NCI-H187 treated with DMSO at 0.1 percent for 48 hours (cell line): ENCODE data around the gene GSE1.

Source experiments
- DNase-seq: peaks from one replicate; lab custom pipeline; 2025; lab: John Stamatoyannopoulos, UW

The GSE1 gene

DNA sequence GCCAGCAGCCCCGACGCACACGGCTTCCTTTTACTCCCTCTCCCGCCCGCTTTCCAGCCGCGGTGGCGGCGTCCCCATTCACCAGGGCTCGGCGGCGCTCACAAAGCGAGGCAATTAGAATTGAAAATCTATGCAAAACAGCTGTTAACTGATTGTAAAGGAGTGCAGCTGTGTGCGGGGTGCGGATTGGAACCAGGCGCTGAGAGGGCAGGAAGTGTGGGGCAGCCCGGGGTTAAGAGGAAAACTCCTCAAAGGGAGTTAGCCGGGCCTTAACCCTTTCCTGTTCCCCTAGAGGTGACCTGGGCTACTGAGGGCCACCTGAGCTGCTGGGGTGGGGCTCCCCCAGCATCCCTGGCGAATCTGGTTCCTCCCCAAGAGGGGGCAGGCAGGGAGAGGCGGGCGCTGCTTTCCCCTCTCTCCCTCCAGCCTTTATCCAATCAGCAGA, 5.8 kb upstream of the GSE1 start:
- no peak for DNase-seq

DNA sequence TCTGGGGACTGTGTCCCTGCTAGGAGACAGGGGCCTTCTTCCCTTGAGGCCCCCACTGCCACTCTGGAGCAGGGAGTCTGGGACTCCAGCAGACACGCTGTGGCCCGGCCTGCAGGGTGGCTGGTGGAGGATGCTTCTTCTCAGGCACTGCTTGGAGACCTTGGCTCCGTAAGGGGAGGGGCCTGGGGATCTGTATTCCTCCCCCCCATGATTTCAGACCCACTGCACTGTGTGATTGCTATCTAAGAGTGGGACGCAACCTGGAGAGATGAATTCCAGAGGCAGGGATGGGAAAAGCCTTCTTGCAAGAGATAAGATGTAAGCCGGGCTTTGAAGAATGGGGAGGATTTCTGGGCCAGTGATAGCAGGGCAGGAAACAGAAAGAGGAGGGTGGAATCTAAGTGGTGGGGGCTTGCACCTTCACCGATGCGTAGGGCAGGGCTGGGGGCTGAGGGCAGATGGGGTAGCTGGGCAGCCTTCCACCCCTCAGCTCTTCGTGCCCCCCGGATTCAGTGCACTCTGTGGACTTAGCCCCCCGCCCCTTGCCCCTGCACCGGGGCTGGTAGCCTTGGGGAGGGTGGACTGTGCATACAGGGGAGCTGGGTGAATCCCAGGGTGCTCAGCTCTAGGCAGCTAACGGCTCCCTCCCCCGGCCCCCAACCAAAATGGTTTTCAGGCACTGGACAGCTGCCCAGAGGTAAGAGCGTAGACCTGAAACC, 5.2 kb upstream of the GSE1 start:
- DNase-seq: no peak

DNA sequence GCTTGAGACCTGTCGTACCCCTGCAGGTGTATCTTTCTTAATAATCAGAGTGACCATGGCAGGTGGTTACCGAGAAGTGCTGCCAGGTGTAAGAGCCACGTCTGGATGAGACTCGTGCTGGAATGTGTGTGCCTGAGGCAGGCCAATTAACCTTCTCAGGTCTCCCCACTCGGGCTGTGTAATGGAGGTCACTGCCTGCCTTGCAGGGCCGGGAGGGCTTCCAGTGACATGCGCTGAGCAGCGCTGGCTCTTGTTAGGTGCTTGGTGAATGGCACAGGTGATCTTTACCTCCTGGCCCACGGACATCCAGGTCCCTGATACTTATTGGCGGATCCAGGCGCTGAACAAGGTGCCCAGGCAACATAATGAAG, 4.6 kb upstream of the GSE1 start:
- DNase-seq: no peak

DNA sequence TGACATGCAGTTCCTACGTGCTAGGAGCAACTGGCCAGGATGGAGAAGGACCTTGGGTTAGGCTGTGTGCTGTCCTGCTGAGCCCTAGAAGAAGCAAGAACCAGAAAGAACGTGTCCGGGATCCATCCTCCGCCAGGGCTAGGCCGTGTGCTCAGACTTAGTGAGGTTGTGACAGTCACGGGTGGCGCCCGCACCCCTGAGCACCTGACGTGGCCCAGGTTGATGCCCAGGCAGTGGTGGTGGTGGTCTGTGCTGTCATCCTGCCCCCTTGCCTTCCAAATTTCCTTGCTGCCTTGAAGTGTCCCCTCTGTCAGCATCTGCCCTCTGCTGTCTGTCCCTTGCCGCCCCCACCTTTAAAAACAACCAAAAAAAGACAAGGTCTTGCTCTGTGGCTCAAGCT, 4.2 kb upstream of the GSE1 start:
- DNase-seq: no peak

DNA sequence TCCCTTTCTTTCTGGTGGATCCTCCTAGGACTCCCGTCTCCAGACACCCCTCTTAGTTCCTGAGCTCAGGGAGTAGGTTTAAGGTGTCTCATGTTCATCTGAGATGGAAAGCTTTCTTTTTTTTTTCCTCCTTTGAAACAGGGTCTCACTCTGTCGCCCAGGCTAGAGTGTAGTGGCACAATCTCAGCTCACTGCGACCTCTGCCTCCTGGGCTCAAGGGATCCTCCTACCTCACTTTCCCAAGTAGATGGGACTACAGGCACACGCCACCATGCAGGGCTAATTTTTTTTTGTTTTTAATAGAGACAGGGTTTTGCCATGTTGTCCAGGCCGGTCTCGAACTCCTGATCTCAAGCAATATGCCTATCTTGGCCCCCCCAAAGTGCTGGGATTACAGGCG, 3.6 kb upstream of the GSE1 start:
- DNase-seq: no peak

DNA sequence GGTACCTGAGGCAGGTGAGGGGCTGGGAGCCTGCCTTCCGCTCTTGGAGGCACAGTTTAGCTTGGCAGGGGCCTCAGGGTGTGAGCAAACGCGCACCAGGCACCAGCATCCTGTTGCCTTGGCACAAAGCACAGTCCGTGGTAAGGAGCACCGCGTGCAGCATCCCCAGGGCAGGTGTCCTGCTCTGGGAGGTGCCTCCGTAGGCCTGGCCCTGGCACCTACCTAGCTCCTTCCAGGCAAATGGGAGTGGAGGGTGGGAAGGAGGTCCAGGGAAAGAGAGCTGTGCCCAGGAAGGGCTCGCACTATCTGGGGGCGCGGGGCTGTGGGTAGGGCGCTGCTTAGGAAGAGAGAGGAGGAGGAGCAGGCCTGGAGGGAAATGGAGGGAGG, 3.1 kb upstream of the GSE1 start:
- DNase-seq: no peak

DNA sequence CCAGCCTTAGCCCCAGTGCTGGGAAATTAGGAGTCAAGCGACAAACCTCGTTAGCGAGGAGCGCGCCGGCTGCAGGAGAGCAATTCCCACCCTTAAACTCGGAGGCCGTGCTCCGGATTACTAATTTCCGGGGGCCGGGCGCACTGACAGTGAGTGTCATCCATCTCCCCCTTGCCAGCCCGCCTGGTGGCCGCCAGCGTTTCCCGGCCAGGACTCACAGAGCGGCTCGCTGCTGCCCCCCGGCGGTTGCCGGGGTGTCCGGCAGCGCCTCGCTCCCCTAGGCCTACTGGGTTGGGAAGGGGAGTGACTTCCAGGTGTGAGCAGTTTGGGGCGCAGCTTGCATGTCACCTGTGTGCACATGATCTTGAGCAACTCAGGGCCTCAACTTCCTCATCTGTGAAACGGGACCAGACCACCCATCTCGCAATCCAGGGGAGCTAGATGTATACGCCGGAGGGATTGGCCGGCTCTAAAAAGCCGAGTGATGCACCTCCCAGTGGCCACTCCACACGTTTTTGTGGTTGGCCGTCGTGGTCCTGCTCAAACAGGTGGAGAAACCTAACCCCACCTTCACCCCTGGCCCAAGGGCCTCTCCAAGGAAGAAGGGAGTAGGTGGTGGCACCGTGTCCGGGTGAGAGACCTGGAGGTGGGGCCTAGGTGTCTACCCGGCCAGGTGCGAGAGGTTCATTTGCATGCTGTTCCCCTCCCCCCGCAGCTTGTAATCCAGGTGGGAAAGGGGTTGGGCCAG, 2.5 kb upstream of the GSE1 start:
- no peak for DNase-seq

DNA sequence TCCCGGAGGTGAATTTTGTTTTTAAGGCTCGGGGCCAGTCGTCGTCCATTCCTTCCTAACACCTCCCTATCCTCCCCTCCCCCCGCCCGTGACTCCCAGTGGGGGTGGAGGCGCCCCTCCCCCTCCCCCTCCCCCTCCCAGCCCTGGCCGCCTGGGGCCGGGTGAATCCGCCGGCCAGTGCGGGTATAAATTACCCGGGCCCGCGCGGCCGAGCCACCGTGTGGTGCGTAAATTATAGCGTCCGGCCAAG, 2.0 kb upstream of the GSE1 start:
- DNase-seq: no peak

DNA sequence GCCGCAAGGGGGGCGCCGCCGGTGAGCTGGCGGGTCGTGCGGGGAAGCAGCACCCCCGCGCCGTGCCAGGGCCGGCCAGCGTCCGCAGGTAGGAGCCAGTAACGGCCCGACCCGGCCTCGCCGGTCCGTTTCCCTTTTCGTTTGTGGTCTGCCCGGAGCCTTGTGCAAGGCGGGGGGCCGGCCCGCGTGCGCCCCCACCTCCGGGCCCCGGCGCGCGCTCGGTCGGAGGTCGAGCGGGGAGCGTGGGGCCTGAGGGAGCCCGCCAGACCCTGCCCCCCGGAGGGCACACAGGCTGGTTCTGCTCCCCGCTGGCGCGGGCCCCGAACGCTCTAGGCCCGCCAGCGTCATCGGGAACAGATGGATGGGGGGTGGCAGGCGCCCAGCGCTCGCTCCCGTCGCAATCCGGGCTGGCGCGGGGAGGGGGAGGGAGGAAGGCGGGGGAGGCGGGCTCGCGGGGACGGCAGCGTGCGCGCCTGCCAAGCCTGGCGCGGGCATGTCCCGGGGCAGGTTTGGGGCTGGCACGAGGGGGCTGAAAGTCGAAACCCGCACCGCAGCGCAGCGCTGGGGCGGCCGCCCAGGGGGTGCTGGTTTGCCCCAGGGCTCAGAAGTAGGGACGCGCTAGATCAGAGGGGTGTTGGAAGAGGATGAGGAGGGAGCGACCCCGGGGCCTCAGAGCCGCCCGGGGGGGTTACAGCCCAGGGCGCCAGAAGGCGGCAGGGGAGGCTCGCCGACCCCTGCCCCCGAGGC, 1.5 kb upstream of the GSE1 start:
- DNase-seq: no peak

DNA sequence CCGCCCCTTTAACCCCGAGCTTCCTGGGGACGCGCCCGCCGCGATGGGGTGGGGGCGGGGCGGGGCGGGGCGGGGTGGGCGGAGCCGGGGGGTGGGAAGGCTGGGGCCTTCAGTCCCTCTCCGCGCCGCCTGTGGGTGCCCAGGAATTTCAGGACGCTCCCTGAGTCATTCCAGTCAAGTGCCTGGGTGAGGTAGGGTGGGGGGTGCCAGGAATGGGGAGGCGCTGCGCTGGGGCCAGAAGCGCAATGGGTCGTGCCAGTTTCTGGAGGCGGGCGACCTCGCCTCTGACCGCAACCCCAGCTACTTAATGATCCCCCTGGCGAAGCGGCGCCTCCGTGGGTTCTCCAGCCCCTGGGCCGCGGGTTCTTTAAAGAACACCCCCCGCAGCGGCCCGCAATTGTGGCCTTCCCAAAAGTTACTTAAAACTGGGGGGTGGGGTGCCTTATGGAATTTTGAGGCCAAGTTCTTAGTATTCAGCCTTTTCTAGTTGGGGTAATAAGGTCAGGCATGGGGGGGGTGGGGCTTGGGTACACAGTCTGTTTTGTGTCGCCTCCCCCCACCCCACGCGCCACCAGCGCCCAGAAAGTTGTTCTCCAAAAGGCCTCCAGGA, 826 bp upstream of the GSE1 start:
- DNase-seq: no peak

DNA sequence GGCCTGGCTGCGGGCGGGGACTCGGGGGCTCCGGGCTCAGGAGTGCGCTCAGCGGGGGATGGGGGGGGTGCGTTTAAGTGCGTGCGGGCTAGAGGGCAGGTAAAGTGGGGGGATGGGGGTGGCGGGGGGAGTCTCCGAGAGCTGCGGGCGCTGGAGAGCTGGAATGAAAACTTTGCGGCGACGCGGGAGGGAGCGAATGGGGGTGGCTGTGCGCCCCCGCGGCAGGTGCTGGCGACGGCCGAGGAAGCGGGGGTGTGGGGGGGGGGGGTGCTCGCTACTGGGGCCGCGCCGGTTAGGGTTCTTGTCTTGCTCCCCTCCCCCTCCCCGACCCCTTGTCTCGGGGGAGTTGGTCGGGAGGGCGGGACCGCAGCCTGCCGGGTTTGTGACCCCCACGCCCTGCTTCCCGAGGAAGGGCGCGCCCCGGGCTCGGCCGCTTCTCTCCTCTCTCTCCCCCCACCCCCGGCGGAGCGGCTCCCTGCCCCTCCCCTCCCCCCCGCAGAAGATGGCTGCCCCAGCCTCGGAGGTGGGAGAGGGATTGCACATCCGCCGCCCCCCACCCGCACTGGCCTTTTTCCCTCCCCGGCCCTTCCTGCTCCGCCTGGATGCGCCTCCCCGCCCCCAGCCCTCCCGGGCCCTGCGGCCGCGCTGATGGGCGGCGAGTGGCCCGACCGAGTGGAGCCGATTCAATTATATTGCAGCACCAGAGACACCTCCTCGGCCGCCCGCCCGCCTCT, 649 bp downstream of the GSE1 start:
- no peak for DNase-seq

DNA sequence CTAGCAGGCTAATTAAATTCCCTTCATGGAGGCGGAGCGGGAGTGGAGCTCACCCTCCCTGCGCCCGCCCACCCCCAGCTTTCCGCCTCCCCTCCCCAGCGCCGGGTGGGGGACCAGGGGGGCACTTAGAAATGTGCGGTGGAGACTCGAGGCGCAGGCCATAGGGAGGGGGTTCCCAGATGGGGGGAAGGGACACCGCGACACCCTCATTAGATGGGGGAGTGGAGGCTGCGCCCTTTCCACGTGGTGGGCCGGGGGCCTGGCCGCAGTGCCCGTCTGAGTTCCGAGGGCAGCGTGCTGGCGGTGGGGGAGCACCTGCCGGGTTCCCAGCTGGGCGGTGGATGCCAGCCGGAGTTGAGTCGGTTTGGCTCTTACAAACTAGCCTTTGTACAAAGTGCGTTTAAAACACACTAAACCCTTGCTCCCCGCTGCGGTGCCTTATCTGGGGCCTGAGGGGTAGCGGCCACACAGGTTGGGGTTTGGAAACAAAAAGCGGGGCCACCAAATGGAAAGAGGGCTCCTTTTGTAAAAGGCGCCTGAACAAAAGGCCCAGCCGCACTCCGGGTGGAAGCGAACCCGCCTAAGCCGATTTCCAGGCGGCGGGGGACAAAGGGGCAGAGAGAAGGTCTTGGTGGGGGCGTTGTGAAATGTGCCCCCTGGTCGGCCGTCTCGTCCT, 1.4 kb downstream of the GSE1 start:
- no peak for DNase-seq

DNA sequence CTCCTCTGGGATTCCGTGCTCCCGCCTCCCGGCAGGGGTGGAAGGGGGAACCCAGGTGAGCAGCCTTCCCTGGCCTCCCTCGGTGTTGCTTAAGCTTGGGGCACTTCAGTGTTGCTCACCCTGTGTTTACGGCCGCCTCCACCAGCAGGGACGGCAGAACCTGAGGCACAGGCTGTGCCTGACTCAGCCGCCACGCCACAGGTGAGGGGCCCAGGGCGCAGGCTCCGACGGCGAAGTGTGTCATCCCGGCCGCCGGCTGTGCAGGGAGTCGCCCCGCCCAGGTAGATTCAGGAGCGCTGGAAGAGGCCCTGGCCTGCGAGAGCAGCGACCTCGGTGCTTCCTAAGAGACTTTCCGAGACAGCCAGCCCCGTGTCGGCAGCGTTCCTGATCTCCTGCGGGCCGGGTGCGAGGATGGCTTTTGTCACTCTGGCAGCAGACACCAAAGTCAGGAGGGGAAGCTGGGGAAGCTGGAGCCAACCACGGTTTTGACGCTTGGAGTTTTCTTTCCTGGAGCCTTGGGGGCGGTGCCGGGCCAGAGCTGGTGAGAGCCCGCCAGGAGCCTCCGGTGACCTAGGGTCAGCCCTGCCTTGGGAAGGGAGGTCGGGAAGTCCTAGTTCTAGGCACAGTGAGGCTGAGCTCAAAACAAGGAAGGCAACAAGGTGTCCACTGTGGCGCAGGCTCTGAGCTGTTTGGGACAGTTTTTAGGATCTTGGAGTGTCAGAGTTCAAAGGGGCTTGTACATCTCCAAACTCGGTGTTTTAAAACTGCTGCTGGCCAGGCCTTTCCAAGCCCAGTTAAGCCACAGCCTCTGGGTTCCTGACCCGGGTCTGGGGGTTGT, 2.1 kb downstream of the GSE1 start:
- no peak for DNase-seq

DNA sequence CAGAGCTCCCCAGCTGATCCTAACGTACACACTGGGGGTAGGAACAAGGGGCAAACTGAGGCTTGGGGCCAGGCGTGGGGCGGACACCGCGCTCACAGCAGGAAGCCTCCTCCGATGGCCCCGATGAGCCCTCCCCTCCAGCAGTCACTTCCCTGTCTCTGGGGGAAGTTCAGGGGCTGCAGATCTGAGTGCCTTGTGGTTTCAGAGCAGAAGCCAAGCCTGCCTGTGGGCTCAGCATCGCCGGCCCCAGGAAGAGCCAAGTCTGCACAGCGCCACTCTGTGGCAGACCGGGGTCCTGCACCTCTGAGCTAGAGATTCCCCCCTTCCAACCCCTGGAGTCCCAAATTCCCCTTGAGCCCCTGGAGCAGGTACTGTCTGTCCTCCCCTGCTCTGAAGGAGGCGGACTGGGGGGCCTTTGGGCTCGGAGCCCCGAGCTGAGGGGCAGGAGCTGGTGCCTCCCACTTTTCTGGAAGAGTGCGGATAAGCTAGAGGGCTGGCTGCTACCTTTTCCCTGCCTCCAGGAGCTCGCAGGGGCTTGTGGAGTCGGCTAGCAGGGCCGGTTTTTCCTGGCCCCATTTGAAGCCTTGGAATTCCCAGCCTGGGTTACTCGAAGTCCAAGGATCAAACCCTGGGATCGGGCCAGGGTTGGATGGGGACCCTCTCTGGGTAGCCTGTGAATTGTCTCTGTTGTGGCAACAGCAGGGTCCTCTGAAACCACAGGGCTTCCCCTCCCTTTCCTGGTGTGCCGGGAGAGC, 2.9 kb downstream of the GSE1 start:
- no peak for DNase-seq

DNA sequence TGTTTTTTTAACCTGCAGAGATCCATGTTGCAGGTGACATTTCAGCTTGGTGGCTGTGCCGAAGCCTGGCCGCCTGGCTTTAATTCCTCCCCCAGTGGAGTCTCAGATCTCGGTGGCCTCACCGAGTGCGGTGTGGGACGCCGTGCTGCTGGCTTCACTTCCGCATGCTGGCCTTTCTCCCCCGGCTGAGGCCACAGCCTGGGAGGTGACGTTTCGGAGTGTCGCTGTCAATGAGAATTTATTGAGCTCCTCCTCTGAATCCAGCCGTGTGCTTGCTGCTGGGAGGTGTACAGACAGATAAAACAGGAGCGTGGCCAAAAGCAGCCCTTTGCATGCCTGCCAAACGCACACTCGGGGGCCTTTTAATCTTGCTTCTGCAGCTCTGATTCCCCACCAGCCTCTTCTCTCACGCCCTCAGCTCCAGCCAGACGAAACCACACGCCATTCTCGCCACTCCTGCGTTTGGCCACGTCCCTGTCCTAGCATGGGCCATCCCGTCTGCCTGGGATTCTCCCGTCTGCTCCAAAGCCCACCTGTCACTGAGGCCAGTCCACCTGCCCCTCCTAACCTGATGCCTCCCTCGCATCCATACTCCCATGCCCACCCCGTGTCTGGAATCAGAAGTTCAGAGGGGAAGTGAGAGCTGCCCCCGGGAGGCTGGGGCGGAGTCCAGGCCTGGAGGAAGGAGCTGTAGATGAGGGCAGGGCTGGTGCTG, 3.6 kb downstream of the GSE1 start:
- DNase-seq: no peak

DNA sequence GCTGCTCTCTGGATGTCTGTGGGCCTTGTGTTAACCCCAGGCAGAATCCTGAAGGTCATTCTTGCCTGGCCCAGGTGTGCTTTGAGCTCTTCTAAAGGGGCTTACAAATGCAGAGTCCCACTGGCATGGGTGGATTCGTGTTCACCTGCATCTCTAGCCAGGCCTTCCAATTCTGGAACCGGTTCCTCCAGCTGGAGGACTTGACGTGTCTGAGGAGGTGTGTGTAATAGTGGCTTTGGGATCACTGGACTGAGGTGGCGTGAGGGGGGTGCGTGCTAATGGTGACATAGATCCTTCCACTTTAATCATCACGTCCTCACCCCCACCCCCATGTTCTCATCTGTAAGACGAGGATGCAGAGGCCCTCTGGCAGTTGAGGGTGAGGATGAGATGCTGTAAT, 4.8 kb downstream of the GSE1 start:
- DNase-seq: no peak

DNA sequence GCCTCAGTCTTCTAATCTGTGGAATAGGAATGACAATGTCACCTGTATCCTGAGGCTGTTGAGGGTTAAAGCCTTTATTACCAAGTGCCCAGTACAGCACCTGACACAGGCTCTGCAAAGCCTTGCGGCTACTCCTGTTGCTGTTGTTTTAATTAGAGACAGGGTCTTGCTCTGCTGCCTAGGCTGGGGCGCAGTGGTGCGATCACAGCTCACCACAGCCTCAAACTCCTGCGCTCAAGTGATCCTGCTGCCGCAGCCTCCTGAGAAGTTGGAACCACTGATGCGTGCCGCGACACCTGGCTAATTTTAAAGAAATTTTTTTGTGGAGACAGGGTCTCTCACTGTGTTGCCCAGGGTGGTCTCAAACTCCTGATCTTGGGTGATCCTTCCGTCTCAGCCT, 5.4 kb downstream of the GSE1 start:
- no peak for DNase-seq

DNA sequence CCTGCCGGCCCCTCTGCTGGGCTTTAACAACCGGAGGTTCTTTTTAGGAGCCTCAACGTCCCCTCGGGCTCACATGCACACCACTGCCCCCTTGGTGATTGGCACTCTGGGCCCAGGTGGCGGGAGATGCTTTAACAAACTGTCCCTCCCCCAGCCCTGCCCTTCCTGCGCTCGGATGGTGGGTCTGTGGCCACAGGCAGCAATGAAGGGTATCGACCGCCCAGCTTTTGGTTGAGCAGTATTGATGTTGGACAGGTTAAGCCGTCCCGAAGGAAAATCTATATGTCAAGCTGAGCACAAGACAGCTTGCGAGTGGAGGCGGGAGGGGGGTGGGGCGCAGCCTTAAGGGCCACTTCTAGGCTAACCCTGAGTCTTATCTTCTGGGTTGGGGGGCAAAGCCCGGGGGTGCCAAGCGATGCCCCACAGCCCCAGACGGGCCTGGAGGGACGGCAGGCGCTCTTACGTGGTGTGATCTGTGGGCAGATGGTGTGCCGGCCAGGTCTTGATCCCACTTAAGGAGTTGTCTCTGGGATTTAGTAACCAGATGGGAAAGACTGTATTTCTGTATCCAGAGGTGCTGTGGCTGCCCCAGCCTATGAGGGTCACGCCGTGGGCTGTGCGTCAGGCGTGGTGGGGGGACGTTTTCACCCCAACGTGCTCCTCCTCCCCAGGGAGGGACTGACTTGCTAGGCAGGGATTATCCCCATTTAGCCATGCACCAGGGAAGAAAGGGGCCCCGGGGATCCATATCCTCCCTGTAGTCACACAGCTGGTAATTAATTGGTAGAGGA, 6.2 kb downstream of the GSE1 start:
- DNase-seq: no peak

DNA sequence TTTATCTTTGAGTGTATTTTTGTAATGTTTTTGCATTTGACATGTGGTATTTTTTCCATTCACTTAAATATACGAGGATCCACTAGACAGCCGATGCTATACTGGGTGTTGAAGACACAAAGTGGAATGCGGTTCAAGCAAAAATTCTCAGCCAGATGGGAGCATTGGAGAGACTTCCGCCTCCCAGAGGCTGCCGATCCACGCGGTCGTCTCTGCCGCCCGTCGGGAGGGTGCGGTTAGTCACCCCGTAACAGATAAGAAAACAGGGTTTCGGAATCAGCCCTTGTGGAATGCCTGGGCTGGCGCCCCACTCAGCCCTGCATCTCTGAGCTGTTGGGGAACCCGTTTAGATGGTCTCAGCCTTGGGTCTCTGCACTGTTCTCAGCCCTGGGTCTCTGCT, 7.3 kb downstream of the GSE1 start:
- no peak for DNase-seq
